ENCODE data around the gene KRT35.

The KRT35 gene

DNA sequence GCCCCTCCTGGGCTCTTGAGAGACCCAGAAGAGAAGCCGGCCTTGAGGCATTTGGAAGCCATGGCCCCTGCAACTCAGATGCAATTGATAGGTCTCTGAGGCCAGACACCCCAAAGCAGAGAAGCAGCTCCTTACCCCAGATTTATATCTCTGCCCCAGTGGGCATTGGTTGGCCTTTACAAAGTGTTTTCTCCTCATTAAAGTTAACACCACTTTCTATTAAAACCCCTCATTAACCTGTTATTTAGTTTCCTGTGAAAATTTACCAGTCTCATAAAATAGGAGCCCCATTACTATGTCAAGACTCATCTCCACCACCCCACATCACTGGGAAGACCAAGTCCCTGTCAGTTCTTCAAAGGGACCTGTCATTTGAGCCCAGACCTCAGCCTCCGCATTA lies at the start of gene KRT35:
KRT35 (minus strand) TSS at position 116 of the 400 bp plus-strand sequence; CDS start at position 62, 54 bp downstream.
- DNase-seq = no peak

GRCh38 chr17:41530062-41531048 lies 49.4 kb upstream of the KRT35 start:
- no peak for DNase-seq

GRCh38 chr17:41529491-41529915 lies 48.6 kb upstream of the KRT35 start:
- DNase-seq = no peak

GRCh38 chr17:41528959-41529353 lies 48.0 kb upstream of the KRT35 start:
- DNase-seq = no peak

DNA sequence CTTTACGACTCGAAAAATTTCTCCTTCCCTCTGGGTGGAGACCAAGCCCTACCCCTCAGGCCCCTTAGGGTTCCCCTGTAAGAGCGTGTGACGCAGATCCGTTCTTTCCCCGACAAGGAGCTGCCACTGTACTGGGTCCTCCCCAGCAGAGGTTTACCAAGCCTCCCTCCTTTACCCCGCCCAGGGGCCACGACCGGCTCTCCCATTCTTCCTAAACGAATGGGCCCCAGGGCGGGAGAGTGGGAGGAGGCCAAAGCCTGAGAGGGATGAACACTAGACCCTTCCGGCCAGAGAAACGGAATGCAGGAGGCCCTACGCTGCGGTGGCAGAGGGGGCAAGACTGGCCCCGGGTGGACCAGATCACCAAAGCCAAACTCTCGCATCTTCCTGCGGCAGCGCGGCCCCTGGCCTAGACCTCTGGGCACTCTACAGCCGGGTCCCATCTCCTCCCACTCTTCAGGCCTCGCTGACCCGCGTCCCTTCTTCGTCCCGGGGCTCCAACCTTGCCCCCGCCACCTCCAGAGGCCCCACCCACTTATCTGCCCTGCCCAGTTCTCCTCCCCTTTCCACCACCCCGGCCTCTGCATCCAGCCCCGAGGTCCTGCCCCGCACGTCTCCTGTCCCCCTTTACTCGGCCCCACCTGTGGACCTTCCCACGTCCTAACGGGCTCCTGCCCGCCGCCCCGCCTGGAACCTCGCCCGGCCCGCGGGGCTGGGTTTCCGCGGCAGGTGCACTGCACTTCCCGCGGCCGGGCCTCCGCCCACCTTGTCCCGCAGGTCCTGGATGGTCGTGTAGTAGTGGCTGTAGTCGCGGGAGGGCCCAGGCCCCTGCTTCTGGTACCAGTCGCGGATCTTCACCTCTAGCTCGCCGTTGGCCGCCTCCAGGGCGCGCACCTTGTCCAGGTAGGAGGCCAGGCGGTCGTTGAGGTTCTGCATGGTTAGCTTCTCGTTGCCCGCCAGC lies 46.4 kb upstream of the KRT35 start:
- no peak for DNase-seq

GRCh38 chr17:41524261-41524660 lies 43.3 kb upstream of the KRT35 start:
- no peak for DNase-seq

DNA sequence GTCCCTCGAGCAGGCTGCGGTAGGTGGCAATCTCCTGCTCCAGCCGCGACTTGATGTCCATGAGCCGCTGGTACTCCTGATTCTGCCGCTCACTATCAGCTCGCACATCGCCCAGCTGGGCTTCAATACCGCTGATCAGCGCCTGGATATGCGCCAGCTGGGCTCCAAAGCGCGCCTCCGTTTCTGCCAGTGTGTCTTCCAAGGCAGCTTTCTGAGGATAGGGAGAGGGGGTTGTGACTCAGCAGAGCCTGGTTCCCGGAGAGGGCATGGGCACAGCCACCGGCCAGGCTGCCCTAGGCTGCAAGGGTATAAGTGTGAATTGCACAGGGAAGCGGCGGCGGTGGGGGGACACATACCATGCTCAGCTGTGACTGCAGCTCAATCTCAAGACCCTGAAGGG lies 42.8 kb upstream of the KRT35 start:
- no peak for DNase-seq

GRCh38 chr17:41523225-41523593 lies 42.3 kb upstream of the KRT35 start:
- DNase-seq = no peak

- DNase-seq = no peak
These were observed 41.6 kb upstream of the KRT35 start for GRCh38 chr17:41522301-41523224.

DNA sequence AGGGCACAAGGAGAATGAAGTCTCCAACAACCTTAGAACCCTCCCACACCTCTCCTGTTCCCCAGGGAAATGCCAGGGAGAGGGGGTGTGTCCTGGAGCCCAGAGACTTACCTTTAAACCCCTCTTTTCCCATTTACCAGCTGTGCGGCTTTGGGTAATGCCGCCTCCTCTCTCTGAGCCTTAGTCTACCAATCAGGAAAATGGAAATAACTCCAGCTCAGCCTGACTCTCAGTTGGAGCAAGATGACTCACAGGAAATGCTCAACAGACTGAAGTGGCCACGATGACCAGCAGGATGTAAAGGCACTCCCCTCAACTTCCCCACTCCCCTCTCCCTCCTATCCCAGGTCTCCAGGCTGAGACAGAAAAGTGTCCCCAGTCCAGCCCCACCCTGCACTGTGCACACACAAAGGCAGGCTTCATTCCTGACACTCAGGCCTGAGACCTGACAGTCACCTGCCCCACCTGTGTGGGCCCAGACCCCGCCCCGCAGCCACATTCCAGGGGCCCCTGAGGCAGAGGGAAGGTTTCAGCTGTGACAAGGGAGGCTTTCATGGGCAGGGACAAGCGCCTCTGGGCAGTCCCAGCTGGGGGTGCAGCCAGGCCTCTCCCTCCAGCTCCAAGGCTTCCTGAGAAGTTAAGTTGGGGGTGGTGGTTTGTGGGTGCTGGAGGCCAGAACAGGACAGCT lies 40.8 kb upstream of the KRT35 start:
- no peak for DNase-seq

GRCh38 chr17:41520821-41521521 lies 40.0 kb upstream of the KRT35 start:
- no peak for DNase-seq

GRCh38 chr17:41519501-41520224 lies 38.7 kb upstream of the KRT35 start:
- DNase-seq = no peak

DNA sequence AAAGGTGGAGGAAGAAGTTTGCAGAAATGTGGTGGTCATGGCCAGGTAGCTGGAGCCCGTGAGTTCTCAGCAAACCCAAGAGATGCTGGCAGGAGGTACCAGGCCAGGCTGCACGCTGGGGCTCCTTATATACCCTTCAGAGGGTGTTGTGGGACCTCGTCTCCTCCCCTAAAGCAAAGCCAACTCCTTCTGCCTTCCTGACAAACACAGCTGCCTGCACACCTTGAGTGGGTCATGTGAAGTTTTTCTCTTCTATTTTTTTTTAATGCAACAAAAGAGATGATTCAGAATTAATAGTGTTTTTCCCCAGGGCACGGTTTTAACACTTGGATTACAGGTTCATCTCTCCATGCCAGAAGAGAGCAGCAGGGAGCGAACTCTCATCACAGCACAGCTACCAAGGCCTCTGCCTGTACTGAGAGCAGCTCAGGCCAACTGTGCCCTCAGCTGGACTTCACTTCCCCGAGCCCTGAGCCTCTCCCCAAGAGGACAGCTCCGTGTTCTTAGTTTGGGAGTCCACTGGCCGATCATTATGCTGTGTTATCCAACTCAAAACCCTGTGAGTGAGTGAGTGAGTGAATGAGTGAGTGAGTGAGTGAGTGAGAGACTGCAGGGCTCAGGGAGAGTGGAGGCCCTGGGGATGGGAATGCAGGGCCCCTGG lies 38.0 kb upstream of the KRT35 start, which contains the start of gene KRT15:
KRT15 (minus strand) TSS at position 102 of the 661 bp plus-strand sequence; CDS start at position 39, 63 bp downstream.
- no peak for DNase-seq

- DNase-seq = no peak
These were observed 37.1 kb upstream of the KRT35 start for GRCh38 chr17:41518031-41518430.

GRCh38 chr17:41516830-41517283 lies 35.9 kb upstream of the KRT35 start:
- no peak for DNase-seq

DNA sequence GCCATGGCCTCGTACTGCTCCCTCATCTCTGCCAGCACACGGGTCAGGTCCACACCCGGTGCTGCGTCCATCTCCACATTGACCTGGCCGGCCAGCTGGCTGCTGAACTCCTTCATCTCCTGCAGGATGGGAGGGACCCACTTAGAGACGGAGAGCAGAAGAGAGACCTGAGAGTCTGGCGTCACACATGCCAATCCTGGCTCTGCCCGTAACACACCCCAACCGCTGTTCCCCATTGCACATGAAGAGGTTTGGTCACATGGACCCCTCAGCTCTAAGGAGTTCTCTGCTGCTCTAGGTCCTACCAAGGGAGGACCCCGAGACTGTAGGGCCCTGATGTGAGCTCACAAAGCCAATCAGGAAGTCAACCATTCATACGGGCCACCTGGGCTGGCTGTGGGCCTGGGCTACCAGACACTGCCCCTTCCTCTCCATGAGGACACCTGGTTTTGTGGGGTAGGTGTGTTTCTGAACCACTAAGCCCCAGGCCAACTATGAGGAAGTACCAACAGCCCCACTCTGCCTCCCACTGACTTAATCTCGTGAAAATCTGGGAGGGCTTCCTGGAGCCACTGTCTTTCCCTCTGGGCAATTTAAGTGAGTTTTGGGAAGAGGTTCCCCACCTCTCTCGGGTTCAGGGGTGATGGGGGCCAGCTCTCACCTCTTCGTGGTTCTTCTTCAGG lies 35.3 kb upstream of the KRT35 start:
- DNase-seq = no peak

DNA sequence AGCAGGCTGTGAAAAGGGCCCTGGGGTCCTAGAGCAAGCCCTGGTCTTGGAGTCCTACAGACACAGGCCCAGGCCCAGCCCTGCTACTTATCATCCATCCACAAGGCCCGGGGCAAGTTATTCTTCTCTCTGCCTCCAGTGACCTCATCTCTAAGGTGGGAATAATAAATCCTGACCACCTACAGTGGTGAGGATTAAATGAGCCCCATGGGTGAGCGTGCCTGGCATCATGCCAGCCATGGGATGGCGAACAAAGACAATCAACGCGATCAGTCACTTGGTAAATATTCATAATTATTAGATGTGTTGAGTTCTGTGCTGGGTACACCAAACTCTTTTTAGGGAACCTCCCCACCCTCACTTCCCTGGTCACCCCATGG lies 32.2 kb upstream of the KRT35 start:
- DNase-seq = no peak

GRCh38 chr17:41512546-41513167 lies 31.7 kb upstream of the KRT35 start:
- no peak for DNase-seq

Data from right hindlimb (tissue), 1 donor.